ENCODE measurements around the gene CCNG1.

DNA sequence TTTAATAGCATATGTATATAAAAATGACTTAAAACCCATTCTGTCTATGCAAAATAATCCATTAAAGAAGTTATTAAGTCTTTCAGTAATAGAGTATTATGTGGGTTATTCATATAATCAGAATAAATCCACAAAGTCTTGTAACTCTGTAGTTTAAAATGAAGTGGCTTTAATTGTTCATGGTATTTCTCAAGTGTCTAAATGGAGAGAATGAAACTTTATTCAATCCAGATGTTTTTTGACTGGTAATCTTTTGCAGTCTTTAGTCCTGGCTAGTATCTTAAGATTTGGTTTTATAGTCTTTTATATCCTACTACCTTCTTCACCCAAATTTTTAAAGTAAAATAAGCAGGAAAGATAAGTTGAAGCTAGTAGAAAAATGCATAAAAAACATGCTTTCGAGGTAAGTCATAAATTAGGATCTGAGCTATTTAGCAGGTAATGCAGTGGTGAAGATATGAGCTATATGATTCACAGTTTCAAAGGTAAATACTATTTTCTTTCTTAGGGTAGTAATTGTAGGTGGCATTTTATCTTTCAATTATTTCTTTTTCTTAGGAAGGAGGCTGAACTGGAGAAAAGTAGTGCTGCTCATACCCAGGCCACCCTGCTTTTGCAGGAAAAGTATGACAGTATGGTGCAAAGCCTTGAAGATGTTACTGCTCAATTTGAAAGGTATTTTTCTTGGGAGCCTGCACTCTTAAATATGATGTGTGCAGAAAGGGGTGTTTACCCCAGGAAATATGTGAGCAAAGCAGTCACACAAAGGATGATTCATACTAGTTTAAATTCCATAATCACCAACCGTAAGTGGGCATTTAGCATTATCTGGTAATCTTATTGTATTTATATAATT is 41.0 kb downstream of the CCNG1 start:
- TF ChIP-seq, protein P1, sequence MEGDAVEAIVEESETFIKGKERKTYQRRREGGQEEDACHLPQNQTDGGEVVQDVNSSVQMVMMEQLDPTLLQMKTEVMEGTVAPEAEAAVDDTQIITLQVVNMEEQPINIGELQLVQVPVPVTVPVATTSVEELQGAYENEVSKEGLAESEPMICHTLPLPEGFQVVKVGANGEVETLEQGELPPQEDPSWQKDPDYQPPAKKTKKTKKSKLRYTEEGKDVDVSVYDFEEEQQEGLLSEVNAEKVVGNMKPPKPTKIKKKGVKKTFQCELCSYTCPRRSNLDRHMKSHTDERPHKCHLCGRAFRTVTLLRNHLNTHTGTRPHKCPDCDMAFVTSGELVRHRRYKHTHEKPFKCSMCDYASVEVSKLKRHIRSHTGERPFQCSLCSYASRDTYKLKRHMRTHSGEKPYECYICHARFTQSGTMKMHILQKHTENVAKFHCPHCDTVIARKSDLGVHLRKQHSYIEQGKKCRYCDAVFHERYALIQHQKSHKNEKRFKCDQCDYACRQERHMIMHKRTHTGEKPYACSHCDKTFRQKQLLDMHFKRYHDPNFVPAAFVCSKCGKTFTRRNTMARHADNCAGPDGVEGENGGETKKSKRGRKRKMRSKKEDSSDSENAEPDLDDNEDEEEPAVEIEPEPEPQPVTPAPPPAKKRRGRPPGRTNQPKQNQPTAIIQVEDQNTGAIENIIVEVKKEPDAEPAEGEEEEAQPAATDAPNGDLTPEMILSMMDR (IDR thresholded peaks at IDR 0.05; ENCODE audit: insufficient read depth, low read depth, low read length) = no peak
- TF ChIP-seq EZH2 (IDR thresholded peaks at IDR 0.05; ENCODE audit: insufficient read depth, low read length) = no peak

Data from astrocyte (in vitro differentiated cells and primary cell).